ENCODE data around the gene ARHGAP24.

ARHGAP24 gene

GRCh38 chr4:85676850-85677590 lies 202.1 kb downstream of the ARHGAP24 start:
- no peak for TF ChIP-seq SUZ12 (IDR thresholded peaks at IDR 0.05)
- no peak for TF ChIP-seq L3MBTL2 (conservative IDR thresholded peaks at IDR 0.05)
- TF ChIP-seq FOXK2 (IDR thresholded peaks at IDR 0.05): no peak
- TF ChIP-seq ELF4 (IDR thresholded peaks at IDR 0.05): no peak
- no peak for TF ChIP-seq ZNF384 (IDR thresholded peaks at IDR 0.05)
- CTCF ChIA-PET: no interaction called here
- POLR2A ChIA-PET: no interaction called here
- no peak for DNase-seq (ENCODE audit: extremely low spot score)

- DNase-seq (ENCODE audit: extremely low spot score): no peak
- POLR2A ChIA-PET: no interaction called here
- TF ChIP-seq FOXA1 (IDR thresholded peaks at IDR 0.05) (no peak), L3MBTL2 (conservative IDR thresholded peaks at IDR 0.05) (no peak), PKNOX1 (IDR thresholded peaks at IDR 0.05) (no peak), TARDBP (IDR thresholded peaks at IDR 0.05) (no peak), LEF1 (IDR thresholded peaks at IDR 0.05; ENCODE audit: borderline replicate concordance) (no peak), CTBP1 (IDR thresholded peaks at IDR 0.05; ENCODE audit: borderline replicate concordance) (no peak), ZNF384 (IDR thresholded peaks at IDR 0.05) (no peak), FOXK2 (IDR thresholded peaks at IDR 0.05) (no peak), FOXM1 (IDR thresholded peaks at IDR 0.05; ENCODE audit: borderline replicate concordance) (no peak), BHLHE40 (IDR thresholded peaks at IDR 0.05; ENCODE audit: borderline replicate concordance) (no peak), ELF4 (IDR thresholded peaks at IDR 0.05) (no peak), SUZ12 (IDR thresholded peaks at IDR 0.05) (no peak), HDGF (IDR thresholded peaks at IDR 0.05; ENCODE audit: borderline replicate concordance) (no peak), ARNT (IDR thresholded peaks at IDR 0.05) (no peak), SP1 (IDR thresholded peaks at IDR 0.05) (no peak), NFRKB (IDR thresholded peaks at IDR 0.05) (no peak)
- CTCF ChIA-PET: no interaction called here
These were observed 206.3 kb downstream of the ARHGAP24 start for GRCh38 chr4:85681221-85681657.

GRCh38 chr4:85681921-85682320 lies 207.0 kb downstream of the ARHGAP24 start:
- POLR2A ChIA-PET: no interaction called here
- CTCF ChIA-PET: no interaction called here
- no peak for TF ChIP-seq FOXA1 (IDR thresholded peaks at IDR 0.05)
- TF ChIP-seq SUZ12 (IDR thresholded peaks at IDR 0.05): no peak
- no peak for TF ChIP-seq PKNOX1 (IDR thresholded peaks at IDR 0.05)
- TF ChIP-seq FOXK2 (IDR thresholded peaks at IDR 0.05): no peak
- TF ChIP-seq SP1 (IDR thresholded peaks at IDR 0.05): no peak
- TF ChIP-seq ELF4 (IDR thresholded peaks at IDR 0.05): no peak
- no peak for TF ChIP-seq CTBP1 (IDR thresholded peaks at IDR 0.05; ENCODE audit: borderline replicate concordance)
- TF ChIP-seq TARDBP (IDR thresholded peaks at IDR 0.05): no peak
- TF ChIP-seq NFRKB (IDR thresholded peaks at IDR 0.05): no peak
- no peak for TF ChIP-seq LEF1 (IDR thresholded peaks at IDR 0.05; ENCODE audit: borderline replicate concordance)
- TF ChIP-seq ARNT (IDR thresholded peaks at IDR 0.05): no peak
- TF ChIP-seq FOXM1 (IDR thresholded peaks at IDR 0.05; ENCODE audit: borderline replicate concordance): no peak
- TF ChIP-seq ZNF384 (IDR thresholded peaks at IDR 0.05): no peak
- no peak for TF ChIP-seq BHLHE40 (IDR thresholded peaks at IDR 0.05; ENCODE audit: borderline replicate concordance)
- no peak for TF ChIP-seq HDGF (IDR thresholded peaks at IDR 0.05; ENCODE audit: borderline replicate concordance)
- no peak for TF ChIP-seq L3MBTL2 (conservative IDR thresholded peaks at IDR 0.05)
- no peak for DNase-seq (ENCODE audit: extremely low spot score)

GRCh38 chr4:85682391-85682790 lies 207.4 kb downstream of the ARHGAP24 start:
- no peak for DNase-seq (ENCODE audit: extremely low spot score)
- TF ChIP-seq BHLHE40 (IDR thresholded peaks at IDR 0.05; ENCODE audit: borderline replicate concordance): no peak
- TF ChIP-seq LEF1 (IDR thresholded peaks at IDR 0.05; ENCODE audit: borderline replicate concordance): no peak
- TF ChIP-seq FOXM1 (IDR thresholded peaks at IDR 0.05; ENCODE audit: borderline replicate concordance): no peak
- no peak for TF ChIP-seq ZNF384 (IDR thresholded peaks at IDR 0.05)
- TF ChIP-seq NFRKB (IDR thresholded peaks at IDR 0.05): no peak
- no peak for TF ChIP-seq CTBP1 (IDR thresholded peaks at IDR 0.05; ENCODE audit: borderline replicate concordance)
- no peak for TF ChIP-seq FOXK2 (IDR thresholded peaks at IDR 0.05)
- TF ChIP-seq ARNT (IDR thresholded peaks at IDR 0.05): no peak
- TF ChIP-seq PKNOX1 (IDR thresholded peaks at IDR 0.05): no peak
- no peak for TF ChIP-seq L3MBTL2 (conservative IDR thresholded peaks at IDR 0.05)
- TF ChIP-seq TARDBP (IDR thresholded peaks at IDR 0.05): no peak
- no peak for TF ChIP-seq HDGF (IDR thresholded peaks at IDR 0.05; ENCODE audit: borderline replicate concordance)
- no peak for TF ChIP-seq ELF4 (IDR thresholded peaks at IDR 0.05)
- ChIA-PET POLR2A (no interaction called here), CTCF (no interaction called here)

GRCh38 chr4:85684676-85685075 lies 209.7 kb downstream of the ARHGAP24 start:
- TF ChIP-seq PKNOX1 (IDR thresholded peaks at IDR 0.05): no peak
- no peak for TF ChIP-seq NFRKB (IDR thresholded peaks at IDR 0.05)
- no peak for TF ChIP-seq TARDBP (IDR thresholded peaks at IDR 0.05)
- TF ChIP-seq FOXK2 (IDR thresholded peaks at IDR 0.05): no peak
- no peak for TF ChIP-seq LEF1 (IDR thresholded peaks at IDR 0.05; ENCODE audit: borderline replicate concordance)
- no peak for TF ChIP-seq HDGF (IDR thresholded peaks at IDR 0.05; ENCODE audit: borderline replicate concordance)
- TF ChIP-seq FOXM1 (IDR thresholded peaks at IDR 0.05; ENCODE audit: borderline replicate concordance): no peak
- no peak for TF ChIP-seq SUZ12 (IDR thresholded peaks at IDR 0.05)
- no peak for TF ChIP-seq L3MBTL2 (conservative IDR thresholded peaks at IDR 0.05)
- no peak for TF ChIP-seq CTBP1 (IDR thresholded peaks at IDR 0.05; ENCODE audit: borderline replicate concordance)
- TF ChIP-seq ZNF384 (IDR thresholded peaks at IDR 0.05): no peak
- TF ChIP-seq BHLHE40 (IDR thresholded peaks at IDR 0.05; ENCODE audit: borderline replicate concordance): no peak
- TF ChIP-seq FOXA1 (IDR thresholded peaks at IDR 0.05): no peak
- no peak for TF ChIP-seq ARNT (IDR thresholded peaks at IDR 0.05)
- TF ChIP-seq SP1 (IDR thresholded peaks at IDR 0.05): no peak
- no peak for TF ChIP-seq ELF4 (IDR thresholded peaks at IDR 0.05)
- CTCF ChIA-PET: no interaction called here
- POLR2A ChIA-PET: no interaction called here
- no peak for DNase-seq (ENCODE audit: extremely low spot score)
